GDM1 (cell line): ENCODE measurements around the gene KIFC1.

Experiments used
- DNase-seq: peaks from one replicate; lab custom pipeline; 2025; lab: John Stamatoyannopoulos, UW

KIFC1 gene

GRCh38 chr6:33425668-33426577 lies 34.3 kb downstream of the KIFC1 start:
- DNase-seq: peak; percentile 76

- DNase-seq: no peak
These were observed 35.2 kb downstream of the KIFC1 start for GRCh38 chr6:33426590-33427511.

GRCh38 chr6:33427585-33428223 lies 36.1 kb downstream of the KIFC1 start:
- DNase-seq: no peak

- peak; percentile 29 for DNase-seq
These were observed 36.8 kb downstream of the KIFC1 start for GRCh38 chr6:33428224-33428965.

GRCh38 chr6:33428966-33429749 lies 37.5 kb downstream of the KIFC1 start:
- DNase-seq: no peak

GRCh38 chr6:33429750-33430052 lies 38.1 kb downstream of the KIFC1 start:
- DNase-seq: no peak

GRCh38 chr6:33430334-33430733 lies 38.7 kb downstream of the KIFC1 start:
- DNase-seq: no peak

GRCh38 chr6:33430991-33431879 lies 39.6 kb downstream of the KIFC1 start:
- peak; percentile 72 for DNase-seq

- peak; percentile 57 for DNase-seq
These were observed 40.4 kb downstream of the KIFC1 start for GRCh38 chr6:33431880-33432541.

- no peak for DNase-seq
These were observed 40.9 kb downstream of the KIFC1 start for GRCh38 chr6:33432546-33432945.

- DNase-seq: no peak
These were observed 41.4 kb downstream of the KIFC1 start for GRCh38 chr6:33433001-33433543.

GRCh38 chr6:33433544-33434191 lies 42.0 kb downstream of the KIFC1 start:
- no peak for DNase-seq

- DNase-seq: no peak
These were observed 43.3 kb downstream of the KIFC1 start for GRCh38 chr6:33434961-33435360.

- no peak for DNase-seq
These were observed 46.0 kb downstream of the KIFC1 start for GRCh38 chr6:33437666-33438065.

- no peak for DNase-seq
These were observed 47.5 kb downstream of the KIFC1 start for GRCh38 chr6:33438978-33439594.

- DNase-seq: no peak
These were observed 48.5 kb downstream of the KIFC1 start for GRCh38 chr6:33439956-33440648.

GRCh38 chr6:33440649-33441309 lies 49.2 kb downstream of the KIFC1 start:
- DNase-seq: no peak
